Kasumi-1 (cell line): Measurements from ENCODE around the gene COMMD10.
A peak's percentile ranks its signal among the peaks of the same experiment; 100 is the strongest.
"Not testable (repeated sequence)": the region's sequence is repeated elsewhere in the genome, so short reads cannot be mapped to it uniquely, and the experiment has no call there.

ENCODE experiments used
- DNase-seq, 2 experiments: peaks; one replicate each; lab custom pipeline; 2025; lab: John Stamatoyannopoulos, UW

COMMD10 gene

DNA sequence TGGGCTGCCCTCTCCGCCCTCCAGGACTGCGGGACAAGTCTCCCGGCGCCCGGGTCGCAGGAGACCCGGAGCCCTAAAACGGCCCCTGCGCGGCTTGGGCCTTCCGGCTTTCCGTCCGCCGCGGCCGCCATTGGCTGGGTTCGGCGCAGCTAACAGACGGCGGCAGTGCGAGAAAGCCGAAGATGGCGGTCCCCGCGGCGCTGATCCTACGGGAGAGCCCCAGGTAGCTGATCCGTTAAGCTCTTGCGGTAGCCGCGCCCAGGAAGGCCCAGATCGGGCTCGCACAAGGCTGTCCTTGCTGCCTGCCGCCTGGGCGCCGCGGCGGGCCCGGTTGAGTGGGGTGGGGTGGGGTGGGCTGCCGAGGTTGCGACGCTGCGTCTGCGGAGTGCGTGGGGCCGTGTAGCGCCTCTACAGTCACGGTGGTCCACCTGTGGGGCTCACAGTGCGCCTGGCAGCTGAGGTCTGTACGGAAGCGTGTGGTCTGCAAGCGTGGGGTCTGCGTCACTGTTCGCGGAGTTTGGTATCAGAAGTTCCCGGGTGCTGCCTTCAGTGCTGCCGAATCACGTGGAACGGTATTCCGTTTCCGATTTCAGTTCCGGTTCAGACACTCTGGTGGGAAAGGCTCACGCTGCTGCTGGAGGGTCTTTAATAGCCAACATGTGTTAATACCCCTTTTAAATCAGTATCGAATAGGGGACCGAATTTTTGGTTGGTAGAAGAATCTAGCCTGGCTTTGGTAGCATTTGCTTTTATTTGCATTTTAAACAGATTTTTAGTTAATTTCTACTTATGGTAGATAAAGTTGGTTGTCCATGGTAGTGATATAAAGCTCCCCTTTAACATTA, at the start of gene COMMD10:
Gene COMMD10, plus strand, starts transcription at position 155 of the 845 bp plus-strand sequence.
- peak; percentile 85 to 88 for DNase-seq

GRCh38 chr5:116035123-116035522, 49.7 kb upstream of the COMMD10 start:
- DNase-seq, result no peak

DNA sequence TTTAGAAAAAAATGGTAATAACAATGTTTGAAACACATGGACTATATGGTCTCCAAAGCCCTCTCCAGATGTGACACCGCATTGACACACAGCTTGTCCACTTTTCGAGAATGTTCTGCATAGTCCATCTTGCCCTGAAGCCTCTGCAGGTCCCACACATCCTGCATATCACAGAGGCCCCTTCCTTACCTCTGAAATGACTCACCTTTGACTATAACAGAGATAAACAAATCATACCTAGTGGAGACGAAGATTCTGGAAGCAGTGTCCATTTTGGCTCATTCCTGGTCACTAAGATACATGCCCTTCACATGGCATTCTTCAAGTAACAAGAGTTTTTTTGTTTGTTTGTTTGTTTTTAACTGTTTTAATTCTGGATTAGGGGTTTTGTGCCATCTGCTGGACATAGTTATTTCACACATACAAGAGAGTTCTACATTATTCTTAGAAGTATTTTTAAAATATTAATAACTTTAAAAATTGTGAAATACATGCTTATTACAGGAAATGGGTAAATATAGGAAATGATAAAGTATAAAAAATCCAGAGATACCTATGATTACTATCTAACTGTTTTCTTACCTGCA, 47.5 kb upstream of the COMMD10 start:
- DNase-seq, result peak; percentile 7 to 19

- peak; percentile 71 to 81 for DNase-seq
Measured at GRCh38 chr5:116038817-116039216, 46.0 kb upstream of the COMMD10 start.

DNA sequence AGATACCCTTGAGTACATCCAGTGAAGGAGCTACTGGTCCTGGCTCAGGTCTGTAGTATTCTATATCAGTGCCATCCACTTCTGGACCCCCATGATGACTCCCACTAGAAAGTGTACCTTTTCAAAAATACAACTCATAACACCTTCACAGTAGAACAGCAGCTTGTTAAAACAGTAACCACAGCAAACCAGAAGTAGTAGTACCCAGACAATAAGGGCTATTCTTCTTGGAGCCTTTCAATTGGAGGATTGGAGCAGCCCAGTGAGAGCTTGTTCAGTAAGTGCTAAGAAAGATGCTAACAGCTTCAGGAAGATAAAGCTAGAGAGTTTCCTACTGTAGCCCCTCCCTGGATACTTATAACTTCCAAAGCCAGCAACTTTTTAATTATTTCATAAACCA, 42.5 kb upstream of the COMMD10 start:
- no peak for DNase-seq

DNA sequence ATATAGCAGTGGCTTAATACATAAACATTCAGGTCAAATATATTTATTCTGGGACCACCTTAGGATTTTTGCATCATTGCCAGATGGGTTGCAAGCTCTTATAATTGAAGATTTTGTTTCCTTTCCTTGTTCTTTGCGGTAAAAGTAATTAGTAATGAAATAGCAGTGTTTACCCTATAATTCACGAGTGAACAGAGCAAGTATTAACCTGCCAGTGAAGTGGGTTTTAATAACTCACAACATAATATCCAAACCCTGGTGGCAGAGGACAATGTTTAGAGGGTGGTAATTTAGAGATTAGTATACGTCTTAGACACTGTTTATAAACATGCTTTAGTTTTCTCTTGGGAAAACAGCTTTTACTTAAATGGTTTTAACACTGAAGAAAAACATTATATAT, 40.8 kb upstream of the COMMD10 start:
- DNase-seq, result no peak

GRCh38 chr5:116045821-116046220, 39.0 kb upstream of the COMMD10 start:
- no peak for DNase-seq

GRCh38 chr5:116046261-116046660, 38.6 kb upstream of the COMMD10 start:
- DNase-seq, result no peak

DNA sequence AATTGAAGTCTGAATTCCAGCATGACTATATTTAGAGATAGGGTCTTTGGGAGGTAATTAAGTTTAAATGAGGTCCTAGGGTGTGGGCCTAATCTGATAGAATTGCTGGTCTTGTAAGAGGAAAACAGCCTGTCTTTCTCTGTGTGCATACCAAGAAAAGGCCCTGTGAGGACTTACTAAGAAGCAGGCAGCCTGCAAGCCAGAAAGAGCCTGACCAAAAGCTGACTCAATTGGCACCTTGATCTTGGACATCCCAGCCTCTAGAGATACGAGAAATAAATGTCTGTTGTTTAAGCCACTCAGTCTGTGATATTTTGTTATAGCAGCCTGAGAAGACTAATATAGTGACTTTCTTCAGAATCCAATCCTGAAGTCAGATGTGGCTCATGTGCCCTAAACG, 38.0 kb upstream of the COMMD10 start:
- no peak for DNase-seq

- peak in 1 of 2 experiments; percentile 31 for DNase-seq
Measured at GRCh38 chr5:116058346-116058936, 26.4 kb upstream of the COMMD10 start.

- DNase-seq, result no peak
Measured at GRCh38 chr5:116062352-116062751, 22.5 kb upstream of the COMMD10 start.

DNA sequence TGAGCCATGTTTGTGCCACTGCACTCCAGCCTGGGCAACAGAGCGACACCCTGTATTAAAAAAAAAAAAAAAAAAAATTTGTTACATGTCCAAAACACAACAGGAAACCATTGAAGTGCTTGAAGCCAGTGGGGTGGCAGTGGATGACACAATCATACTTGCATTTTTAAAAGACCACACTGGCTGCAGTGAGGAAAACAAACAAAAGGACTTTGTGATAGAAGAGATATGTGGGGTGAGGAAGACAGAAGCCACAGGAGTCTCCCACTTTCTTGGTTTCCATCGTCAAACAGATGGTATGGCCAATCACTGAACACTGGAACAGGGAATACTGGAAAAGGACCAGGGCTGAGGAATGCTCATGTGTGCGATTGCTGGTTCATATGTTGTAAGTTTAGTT, 20.9 kb upstream of the COMMD10 start:
- no peak for DNase-seq

DNA sequence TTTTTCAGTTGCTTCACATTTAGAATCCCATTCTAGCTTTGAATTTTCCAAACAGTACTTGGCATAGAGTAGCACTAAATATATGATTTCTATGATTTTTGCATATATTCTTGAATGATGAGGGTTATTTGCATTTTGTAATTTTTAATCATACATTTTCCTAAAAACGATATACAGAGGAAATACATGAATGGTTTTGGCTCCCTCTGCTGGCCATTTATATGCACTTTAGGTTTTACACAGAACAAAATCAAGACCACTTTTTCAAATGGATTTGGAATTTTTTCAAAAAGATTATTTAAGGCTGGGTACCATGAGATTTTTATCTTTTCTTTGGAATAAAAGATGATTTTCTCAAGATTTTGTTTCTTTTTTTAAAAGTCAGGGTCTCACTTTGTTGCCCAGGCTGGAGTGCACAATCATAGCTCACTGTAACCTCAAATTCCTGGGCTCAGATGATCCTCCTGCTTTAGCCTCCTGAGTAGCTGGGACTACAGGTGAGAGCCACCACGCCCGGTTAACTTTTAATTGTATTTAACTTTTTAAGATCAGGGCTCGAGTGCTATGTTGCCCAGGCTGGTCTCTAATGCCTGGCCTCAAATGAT, 16.7 kb upstream of the COMMD10 start:
- peak; percentile 37 to 60 for DNase-seq

DNA sequence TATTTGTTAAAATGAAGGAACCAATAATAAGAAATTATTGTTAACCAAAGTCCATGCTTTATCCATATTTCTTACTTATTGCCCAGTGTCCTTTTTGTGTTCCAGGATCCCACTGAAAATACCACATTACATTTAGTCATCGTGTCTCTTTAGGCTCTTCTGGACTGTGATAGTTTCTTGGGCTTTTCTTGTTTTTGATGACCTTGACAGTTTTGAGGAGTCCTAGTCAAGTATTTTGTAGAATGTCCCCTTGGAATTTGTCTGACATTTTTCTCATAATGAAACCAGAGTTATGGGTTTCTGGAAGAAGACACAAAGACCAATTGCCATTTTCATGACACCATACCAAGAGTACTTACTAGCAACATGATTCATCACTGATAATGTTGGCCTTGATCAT, 13.6 kb upstream of the COMMD10 start:
- DNase-seq, result no peak

DNA sequence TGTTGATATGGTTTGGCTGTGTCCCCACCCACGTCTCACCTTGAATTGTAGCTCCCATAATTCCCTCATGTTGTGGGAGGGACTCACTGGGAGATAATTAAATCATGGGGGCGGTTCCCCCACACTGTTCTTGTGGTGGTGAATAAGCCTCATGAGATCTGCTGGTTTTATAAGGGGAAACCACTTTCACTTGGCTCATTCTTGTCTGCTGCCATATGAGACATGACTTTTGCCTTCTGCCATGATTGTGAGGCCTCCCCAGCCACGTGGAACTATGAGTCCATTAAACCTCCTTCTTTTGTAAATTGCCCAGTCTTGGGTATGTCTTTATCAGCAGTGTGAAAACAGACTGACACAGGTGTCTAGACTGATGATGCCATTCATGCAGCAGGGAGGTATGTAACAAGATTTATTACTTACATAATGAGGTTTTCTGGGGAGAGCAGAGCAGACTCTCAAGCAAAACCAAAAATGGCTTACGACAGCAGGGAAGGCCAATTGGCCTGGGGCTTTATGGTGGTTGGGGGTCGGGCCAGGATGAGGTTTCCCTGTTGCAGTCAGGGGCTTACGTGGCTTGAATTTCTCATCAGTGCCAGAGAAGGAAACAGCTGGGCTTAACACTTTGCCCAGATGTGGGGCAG, 9.5 kb upstream of the COMMD10 start:
- DNase-seq, result peak; percentile 60 to 73

DNA sequence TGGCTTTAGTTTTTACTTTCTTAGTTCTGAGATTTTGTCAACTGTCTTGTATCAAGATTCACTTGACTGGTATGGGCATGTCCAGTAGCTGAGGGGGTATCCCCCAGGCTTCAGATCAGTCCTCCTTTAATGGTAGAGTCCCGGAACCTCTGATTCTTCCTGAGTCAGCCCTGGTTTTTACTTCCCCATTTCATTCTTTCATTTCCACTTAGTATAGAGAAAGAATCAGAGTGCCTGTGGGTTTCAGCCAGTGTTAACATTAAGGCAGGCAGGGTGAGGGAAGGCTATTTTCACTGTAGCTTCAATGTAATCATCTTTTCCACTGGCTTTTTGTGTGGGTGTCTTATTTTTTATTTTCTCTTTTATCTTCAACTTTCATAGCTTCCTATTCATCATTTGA, 8.3 kb upstream of the COMMD10 start:
- DNase-seq, result peak; percentile 82 to 84

DNA sequence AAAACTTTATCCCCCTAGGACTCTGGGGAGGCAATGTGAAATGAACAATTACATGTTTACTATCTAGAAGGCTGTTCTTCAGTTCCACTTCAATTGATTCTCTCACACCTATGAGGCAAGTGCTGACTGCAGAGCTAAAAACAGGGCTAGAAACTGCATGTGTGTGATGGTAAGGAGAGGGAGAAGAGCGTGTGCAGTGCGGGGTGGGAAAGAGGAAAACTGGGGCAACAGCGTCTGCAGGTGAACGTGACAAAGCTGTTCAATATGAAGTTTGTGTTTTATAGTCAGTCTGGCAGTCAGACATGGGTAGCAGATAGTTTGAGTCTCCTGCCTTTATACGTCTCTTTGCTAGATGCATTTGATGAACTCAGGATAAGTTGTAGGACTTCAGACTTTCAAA, 6.6 kb upstream of the COMMD10 start:
- no peak for DNase-seq

DNA sequence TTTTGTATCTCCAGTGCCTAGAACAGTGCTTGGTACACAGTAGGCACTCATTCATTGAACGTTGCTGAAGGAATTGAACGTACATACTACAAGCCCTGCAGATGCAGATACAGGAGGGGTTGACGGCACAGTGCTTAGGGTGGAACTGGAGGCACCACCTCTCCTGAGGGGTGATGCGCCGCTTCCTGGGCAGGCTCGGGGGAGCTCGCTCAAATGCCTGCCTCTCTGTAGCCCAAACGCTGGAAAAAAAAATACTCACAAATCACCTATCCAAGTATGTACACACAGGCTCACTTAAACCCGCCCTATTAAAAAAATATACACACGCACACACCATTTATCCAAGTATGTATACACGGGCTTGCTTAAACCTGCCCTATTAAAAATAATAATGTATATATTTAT, 536 bp upstream of the COMMD10 start:
- peak; percentile 44 to 62 for DNase-seq

DNA sequence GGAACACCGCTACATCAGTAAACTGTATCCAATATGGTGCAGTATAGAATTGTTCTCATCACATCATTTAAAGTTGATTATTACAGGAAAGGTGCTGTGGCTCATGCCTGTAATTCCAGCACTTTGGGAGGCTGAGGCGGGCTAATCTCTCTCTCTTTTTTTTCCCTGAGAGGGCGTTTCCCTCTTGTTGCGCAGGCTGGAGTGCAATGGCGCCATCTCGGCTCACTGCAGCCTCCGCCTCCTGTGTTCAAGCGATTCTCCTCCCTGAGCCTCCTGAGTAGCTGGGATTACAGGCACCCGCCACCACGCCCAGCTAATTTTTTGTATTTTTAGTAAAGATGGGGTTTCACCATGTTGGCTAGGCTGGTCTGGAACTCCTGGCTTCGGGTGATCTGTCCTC, 1.5 kb downstream of the COMMD10 start:
- DNase-seq, result not testable (repeated sequence)

- DNase-seq, result no peak
Measured at GRCh38 chr5:116088062-116088461, 3.2 kb downstream of the COMMD10 start.

GRCh38 chr5:116090302-116090701, 5.5 kb downstream of the COMMD10 start:
- no peak for DNase-seq

DNA sequence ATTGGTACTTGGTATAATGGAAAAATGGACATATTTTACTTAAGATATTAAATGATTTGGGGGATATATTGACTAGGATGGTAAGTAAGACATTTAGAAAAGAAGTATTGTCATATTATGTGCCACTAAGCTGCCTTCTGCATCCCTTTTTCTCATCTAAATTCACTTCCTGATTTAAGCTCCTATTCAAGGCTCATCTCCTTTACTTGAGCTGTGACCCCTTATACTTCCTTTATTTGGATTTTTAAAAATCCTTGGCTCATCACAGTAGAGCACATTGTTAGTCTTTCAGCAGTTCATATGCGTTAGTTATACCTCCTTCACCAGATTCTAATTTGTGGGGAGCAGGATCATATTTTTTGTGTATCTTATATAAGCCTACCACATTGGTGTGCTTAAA, 6.6 kb downstream of the COMMD10 start:
- DNase-seq, result peak; percentile 10 to 46
